MCF 10A (cell line): ENCODE measurements around the gene RALGPS1. TPM values are rescaled to one million over a fixed set of nuclear protein-coding genes. Genes with fewer than 3 reads are reported as not detected.

Experiments
- BruUV-seq: library from RNA; stranded (reverse); fragments of 400-500 nt; replicated peaks from 2 replicates; lab custom pipeline; 2021; lab: Mats Ljungman, UMichigan
- CTCF ChIA-PET: fragments of 300-600 bp; sonication (Branson Sonifier 250); formaldehyde crosslinking; extraction: SDS; loops from one replicate; lab custom pipeline; 2021; ENCODE audit warnings: antibody characterized with exemption, inconsistent platforms; lab: Yijun Ruan, JAX
- POLR2A ChIA-PET: fragments of 300-600, 350-650 bp; sonication (Branson Sonifier 250); formaldehyde crosslinking; extraction: SDS; loops from one replicate; lab custom pipeline; 2020; ENCODE audit warnings: antibody characterized with exemption, inconsistent platforms; lab: Yijun Ruan, JAX
- DNase-seq: peaks from one replicate; pipeline ENCODE4 v3.0.0-alpha.2; 2018; ENCODE audit not compliant: unreplicated experiment
- H3K27ac Mint-ChIP-seq: one replicate; pipeline ENCODE4 v1.8.0; 2022; ENCODE audit warnings: mild to moderate bottlenecking, low read depth, mixed read lengths; ENCODE audit not compliant: unreplicated experiment
- H3K27me3 Mint-ChIP-seq: one replicate; pipeline ENCODE4 v1.8.0; 2022; ENCODE audit warnings: mixed read lengths; ENCODE audit not compliant: insufficient read depth, unreplicated experiment
- H3K36me3 Mint-ChIP-seq: one replicate; pipeline ENCODE4 v1.8.0; 2022; ENCODE audit warnings: mild to moderate bottlenecking, moderate library complexity, mixed read lengths; ENCODE audit not compliant: insufficient read depth, unreplicated experiment
- H3K4me1 Mint-ChIP-seq: one replicate; pipeline ENCODE4 v1.8.0; 2022; ENCODE audit warnings: mixed read lengths; ENCODE audit not compliant: insufficient read depth, unreplicated experiment
- H3K4me3 Mint-ChIP-seq: one replicate; pipeline ENCODE4 v1.8.0; 2022; ENCODE audit warnings: mild to moderate bottlenecking, moderate library complexity, mixed read lengths; ENCODE audit not compliant: unreplicated experiment
- H3K9me3 Mint-ChIP-seq: one replicate; pipeline ENCODE4 v1.8.0; 2022; ENCODE audit warnings: mixed read lengths; ENCODE audit not compliant: unreplicated experiment
- intact Hi-C: fragments of 100-400 bp; cut with micrococcal nuclease; formaldehyde crosslinking; loops from 2 replicates; pipeline ENCODE4 v1.14.1; 2022
- total RNA-seq: library from RNA; stranded (reverse); gene quantifications from 2 replicates; pipeline ENCODE4 v1.2.3, GENCODE V29; 2022
- TF ChIP-seq, protein P1 (sequence below): fragments of 200-600 bp; IDR thresholded peaks from one replicate; pipeline ENCODE4 v1.8.0; 2022; ENCODE audit warnings: antibody characterized with exemption, mild to moderate bottlenecking; ENCODE audit not compliant: unreplicated experiment

The RALGPS1 gene
- total RNA-seq, 1 experiment from 2014 or later, result 2.4 TPM

DNA sequence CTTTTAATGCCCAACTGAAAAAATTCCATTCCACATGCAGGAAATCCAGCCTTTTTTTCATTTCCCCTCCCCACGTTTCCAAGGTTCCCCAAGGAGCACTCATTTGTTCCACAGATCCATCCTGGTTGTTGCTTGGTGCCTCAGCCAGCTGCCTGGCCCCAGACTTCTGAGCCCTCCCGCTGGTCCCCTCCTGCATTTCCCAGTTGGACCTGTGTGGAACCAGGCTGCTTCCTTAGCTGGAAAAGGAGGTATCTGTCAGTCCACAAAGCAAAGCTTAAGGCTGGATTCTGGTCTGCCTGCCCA is 163.0 kb downstream of the RALGPS1 start:
- H3K36me3 Mint-ChIP-seq, result no peaks in the 10 kb centered on the region
- no peaks in the 10 kb centered on the region for H3K4me1 Mint-ChIP-seq
- no TSS peak for BruUV-seq
- ChIA-PET CTCF (interaction anchor here (0.7 kb wide), 1 partner anchor 1972 kb away, joined by 3 read pairs; no protein-coding TSS in a partner anchor), POLR2A (no interaction called here)
- no peak for DNase-seq
- TF ChIP-seq, protein P1, sequence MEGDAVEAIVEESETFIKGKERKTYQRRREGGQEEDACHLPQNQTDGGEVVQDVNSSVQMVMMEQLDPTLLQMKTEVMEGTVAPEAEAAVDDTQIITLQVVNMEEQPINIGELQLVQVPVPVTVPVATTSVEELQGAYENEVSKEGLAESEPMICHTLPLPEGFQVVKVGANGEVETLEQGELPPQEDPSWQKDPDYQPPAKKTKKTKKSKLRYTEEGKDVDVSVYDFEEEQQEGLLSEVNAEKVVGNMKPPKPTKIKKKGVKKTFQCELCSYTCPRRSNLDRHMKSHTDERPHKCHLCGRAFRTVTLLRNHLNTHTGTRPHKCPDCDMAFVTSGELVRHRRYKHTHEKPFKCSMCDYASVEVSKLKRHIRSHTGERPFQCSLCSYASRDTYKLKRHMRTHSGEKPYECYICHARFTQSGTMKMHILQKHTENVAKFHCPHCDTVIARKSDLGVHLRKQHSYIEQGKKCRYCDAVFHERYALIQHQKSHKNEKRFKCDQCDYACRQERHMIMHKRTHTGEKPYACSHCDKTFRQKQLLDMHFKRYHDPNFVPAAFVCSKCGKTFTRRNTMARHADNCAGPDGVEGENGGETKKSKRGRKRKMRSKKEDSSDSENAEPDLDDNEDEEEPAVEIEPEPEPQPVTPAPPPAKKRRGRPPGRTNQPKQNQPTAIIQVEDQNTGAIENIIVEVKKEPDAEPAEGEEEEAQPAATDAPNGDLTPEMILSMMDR, result no peak
- H3K4me3 Mint-ChIP-seq, result no peak overlapping the region
- no peaks in the 10 kb centered on the region for H3K27me3 Mint-ChIP-seq
- intact Hi-C loops, result no loop called here
- H3K9me3 Mint-ChIP-seq, result no peaks in the 10 kb centered on the region
- H3K27ac Mint-ChIP-seq, result no peak overlapping the region

DNA sequence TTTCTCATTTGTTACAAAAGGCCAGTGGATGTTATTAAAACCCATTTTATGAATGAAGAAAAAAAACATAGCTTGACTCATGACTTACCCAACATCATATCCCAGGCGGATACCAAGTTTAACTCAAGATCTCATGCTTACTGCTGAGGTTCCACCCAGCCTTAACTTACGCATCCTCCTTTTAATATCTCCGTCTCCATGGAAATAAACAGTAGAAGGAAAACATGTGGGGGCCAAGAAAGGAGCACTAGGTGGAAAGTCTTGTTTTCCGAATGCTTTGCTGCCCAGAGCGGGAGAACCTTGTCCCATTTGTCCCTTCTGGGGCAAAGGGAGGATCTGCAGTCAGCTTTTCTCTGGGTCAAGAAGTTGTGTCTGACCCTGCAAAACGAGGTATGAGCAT is 163.8 kb downstream of the RALGPS1 start:
- ChIA-PET CTCF (no interaction called here), POLR2A (no interaction called here)
- Mint-ChIP-seq H3K9me3 (no peaks in the 10 kb centered on the region), H3K4me1 (no peaks in the 10 kb centered on the region), H3K4me3 (no peak overlapping the region), H3K27me3 (no peaks in the 10 kb centered on the region), H3K36me3 (no peaks in the 10 kb centered on the region), H3K27ac (no peak overlapping the region)
- no TSS peak for BruUV-seq
- TF ChIP-seq, protein P1, result no peak
- DNase-seq, result no peak
- intact Hi-C loops, result no loop called here

DNA sequence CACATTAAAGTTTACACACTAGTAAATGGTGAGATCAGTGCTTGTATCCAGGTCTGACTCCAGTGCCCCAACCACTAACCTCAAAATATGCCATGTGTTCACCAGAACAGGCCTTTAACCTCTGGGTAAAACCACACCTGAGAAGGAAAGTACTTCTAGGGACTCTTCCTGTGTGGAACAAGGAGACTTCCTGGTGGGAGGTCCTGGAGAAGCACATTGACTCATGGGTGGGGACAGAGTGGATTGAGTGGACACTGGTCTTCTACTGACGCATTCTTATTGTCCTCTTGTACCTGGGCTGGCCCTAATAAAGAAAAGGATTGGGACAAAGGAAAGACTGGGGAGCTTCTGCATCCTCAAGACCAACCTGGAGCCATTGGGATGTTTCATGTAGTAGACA is 164.4 kb downstream of the RALGPS1 start:
- intact Hi-C loops, result no loop called here
- POLR2A ChIA-PET, result no interaction called here
- H3K36me3 Mint-ChIP-seq, result no peaks in the 10 kb centered on the region

DNA sequence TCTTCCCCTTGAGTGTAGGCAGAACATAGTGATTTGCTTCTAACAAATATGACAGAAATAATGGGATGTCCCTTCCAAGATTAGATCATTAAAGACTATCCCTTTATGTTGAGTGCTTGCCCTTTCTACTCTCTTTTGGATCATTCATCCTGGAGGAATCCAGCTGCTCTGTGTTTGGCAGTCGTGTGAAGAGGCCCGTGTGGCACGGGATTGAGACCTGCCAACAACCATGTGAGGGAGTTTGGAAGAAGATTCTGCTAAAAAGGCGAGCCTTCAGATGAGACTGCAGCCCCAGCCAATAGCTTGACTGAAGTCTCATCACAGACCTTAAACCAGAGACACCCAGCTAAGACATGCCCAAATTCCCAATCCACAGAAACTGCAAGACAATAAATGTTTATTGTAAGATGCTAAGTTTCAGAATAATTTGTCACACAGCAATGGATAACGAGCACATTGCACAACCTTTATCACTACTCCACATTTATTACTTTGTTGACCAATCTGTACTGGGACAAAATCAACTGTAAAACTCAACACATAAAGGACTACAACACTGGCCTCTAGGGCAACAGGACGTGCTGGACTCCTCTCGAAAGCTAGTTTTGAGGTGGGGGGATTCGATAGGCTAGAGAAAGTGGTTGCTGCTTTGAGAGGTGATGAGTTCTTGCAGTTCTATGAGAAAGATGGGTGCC is 165.0 kb downstream of the RALGPS1 start:
- POLR2A ChIA-PET, result no interaction called here
- DNase-seq, result no peak
- Mint-ChIP-seq H3K36me3 (no peaks in the 10 kb centered on the region), H3K9me3 (no peaks in the 10 kb centered on the region), H3K27me3 (no peaks in the 10 kb centered on the region), H3K4me3 (no peak overlapping the region), H3K4me1 (no peaks in the 10 kb centered on the region), H3K27ac (no peak overlapping the region)
- no TSS peak for BruUV-seq
- intact Hi-C loops, result no loop called here
- TF ChIP-seq, protein P1, result no peak
- CTCF ChIA-PET, result interaction anchor here (0.6 to 0.8 kb wide), 2 partner anchors 45 to 434 kb away, joined by 3 read pairs; no protein-coding TSS in a partner anchor

More for the DNA sequence above, 164.4 kb downstream of the RALGPS1 start:
- TF ChIP-seq, protein P1, result no peak
- no peaks in the 10 kb centered on the region for H3K27me3 Mint-ChIP-seq
- CTCF ChIA-PET, result interaction anchor here (0.8 kb wide), 1 partner anchor 46 kb away, joined by 3 read pairs; no protein-coding TSS in a partner anchor
- H3K27ac Mint-ChIP-seq, result no peak overlapping the region
- no peaks in the 10 kb centered on the region for H3K4me1 Mint-ChIP-seq
- H3K4me3 Mint-ChIP-seq, result no peak overlapping the region
- BruUV-seq, result no TSS peak
- DNase-seq, result no peak
- no peaks in the 10 kb centered on the region for H3K9me3 Mint-ChIP-seq
